ENCODE measurements around the gene COA6.

Gene COA6

GRCh38 chr1:234413990-234414389 lies 40.7 kb downstream of the COA6 start:
- DNase-seq = no peak

GRCh38 chr1:234427950-234428646 lies 54.8 kb downstream of the COA6 start:
- no peak for DNase-seq

- no peak for DNase-seq
Observed at GRCh38 chr1:234429434-234429806, 56.2 kb downstream of the COA6 start.

GRCh38 chr1:234430691-234431090 lies 57.4 kb downstream of the COA6 start:
- DNase-seq = no peak

- DNase-seq = no peak
Observed at GRCh38 chr1:234431255-234431654, 58.0 kb downstream of the COA6 start.

- no peak for DNase-seq
Observed at GRCh38 chr1:234433563-234434285, 60.5 kb downstream of the COA6 start.
